Cardiac muscle cell (in vitro differentiated cells and primary cell): ENCODE measurements around the gene PIK3R6. TPM values are rescaled to one million over a fixed set of nuclear protein-coding genes. Genes with fewer than 3 reads are reported as not detected.

Experiments
- DNase-seq, 2 donors: peaks; one replicate each; pipeline versions ENCODE4 v3.0.0 to v3.0.0-alpha.2; 2010 to 2017; ENCODE audit warnings: low read depth in 1 of 2, low spot score in 1 of 2
- H3K27ac ChIP-seq: fragments of 200-600 bp; sonication (generic); 2 replicates; pipeline ENCODE4 v1.5.1; 2016
- H3K27me3 ChIP-seq: fragments of 200-600 bp; sonication (generic); 2 replicates; pipeline ENCODE4 v1.6.0; 2016; ENCODE audit warnings: control low read depth
- H3K36me3 ChIP-seq: fragments of 200-600 bp; sonication (generic); 2 replicates; pipeline ENCODE4 v1.5.1; 2016; ENCODE audit warnings: control low read depth
- H3K4me1 ChIP-seq: fragments of 200-600 bp; sonication (generic); 2 replicates; pipeline ENCODE4 v1.8.1; 2017; ENCODE audit warnings: low read depth, mild to moderate bottlenecking, mixed run types
- H3K4me3 ChIP-seq: fragments of 200-600 bp; sonication (generic); 2 replicates; pipeline ENCODE4 v1.5.1; 2016; ENCODE audit warnings: mild to moderate bottlenecking
- H3K9me3 ChIP-seq: fragments of 200-600 bp; sonication (generic); 2 replicates; pipeline ENCODE4 v1.5.1; 2017; ENCODE audit warnings: low read depth, mild to moderate bottlenecking, control low read depth
- polyA plus RNA-seq: library from polyadenylated mRNA; unstranded; fragments of >200 nt; fragmentation: Nextera tagmentation; extraction: Ambion mirVana; gene quantifications from 2 replicates; pipeline ENCODE4 v1.2.1, GENCODE V29; 2016
- total RNA-seq: library from RNA; depleted of rRNA; stranded (reverse); fragments of >200 nt; gene quantifications from 2 replicates; pipeline ENCODE4 v1.2.3, GENCODE V29; 2016
- TF ChIP-seq, protein P1 (sequence below): IDR thresholded peaks from 2 replicates; pipeline ENCODE4 v1.5.1; 2012; ENCODE audit warnings: low read depth, mild to moderate bottlenecking, low read length

The PIK3R6 gene
- total and polyA plus RNA-seq, 2 experiments from 2014 or later, result 0.48 TPM; not detected in 1

DNA sequence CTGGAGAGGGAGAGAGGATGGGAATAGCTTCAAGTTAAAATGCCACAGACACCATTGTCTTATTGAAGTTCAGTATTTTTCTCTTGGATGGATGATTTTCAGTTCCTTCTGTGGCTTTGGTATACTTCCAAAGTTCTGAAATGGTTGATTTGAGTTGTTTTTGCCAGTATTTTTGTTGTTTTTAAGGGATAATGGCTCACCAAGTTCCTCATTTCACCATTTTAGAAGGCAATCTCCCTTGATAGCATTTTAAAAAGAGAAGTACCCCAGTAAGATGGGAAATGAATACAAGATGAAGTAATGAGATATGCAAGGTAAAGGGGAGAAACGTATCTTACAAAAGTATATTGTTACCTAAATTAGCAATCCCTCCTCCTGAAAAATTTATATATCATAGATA lies 90.6 kb downstream of the PIK3R6 start:
- H3K27ac ChIP-seq, result no peak overlapping the region
- H3K4me3 ChIP-seq, result no peak overlapping the region
- H3K4me1 ChIP-seq, result no peaks in the 10 kb centered on the region
- no peaks in the 10 kb centered on the region for H3K9me3 ChIP-seq
- TF ChIP-seq, protein P1, sequence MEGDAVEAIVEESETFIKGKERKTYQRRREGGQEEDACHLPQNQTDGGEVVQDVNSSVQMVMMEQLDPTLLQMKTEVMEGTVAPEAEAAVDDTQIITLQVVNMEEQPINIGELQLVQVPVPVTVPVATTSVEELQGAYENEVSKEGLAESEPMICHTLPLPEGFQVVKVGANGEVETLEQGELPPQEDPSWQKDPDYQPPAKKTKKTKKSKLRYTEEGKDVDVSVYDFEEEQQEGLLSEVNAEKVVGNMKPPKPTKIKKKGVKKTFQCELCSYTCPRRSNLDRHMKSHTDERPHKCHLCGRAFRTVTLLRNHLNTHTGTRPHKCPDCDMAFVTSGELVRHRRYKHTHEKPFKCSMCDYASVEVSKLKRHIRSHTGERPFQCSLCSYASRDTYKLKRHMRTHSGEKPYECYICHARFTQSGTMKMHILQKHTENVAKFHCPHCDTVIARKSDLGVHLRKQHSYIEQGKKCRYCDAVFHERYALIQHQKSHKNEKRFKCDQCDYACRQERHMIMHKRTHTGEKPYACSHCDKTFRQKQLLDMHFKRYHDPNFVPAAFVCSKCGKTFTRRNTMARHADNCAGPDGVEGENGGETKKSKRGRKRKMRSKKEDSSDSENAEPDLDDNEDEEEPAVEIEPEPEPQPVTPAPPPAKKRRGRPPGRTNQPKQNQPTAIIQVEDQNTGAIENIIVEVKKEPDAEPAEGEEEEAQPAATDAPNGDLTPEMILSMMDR, result no peak
- DNase-seq, result no peak
- no peaks in the 10 kb centered on the region for H3K36me3 ChIP-seq
- no peaks in the 10 kb centered on the region for H3K27me3 ChIP-seq

DNA sequence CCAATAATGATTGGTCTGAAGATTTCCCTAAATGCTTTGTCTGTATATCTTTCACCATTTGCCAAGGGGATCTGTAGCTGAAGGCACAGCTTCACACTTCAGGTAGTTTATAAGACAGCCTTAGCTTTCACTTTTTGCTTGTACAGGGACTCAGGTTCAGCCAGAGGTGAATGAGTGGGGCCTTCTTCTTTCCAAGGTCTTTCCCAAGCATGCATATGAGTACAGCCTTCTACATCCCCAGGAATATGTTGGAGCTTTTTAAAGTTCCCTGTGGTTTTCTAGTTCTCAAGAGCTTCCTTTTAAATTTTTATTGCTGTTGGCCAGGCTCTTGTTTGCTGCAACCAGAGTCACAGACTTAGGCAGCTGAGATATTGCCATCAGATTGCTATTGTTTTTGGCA lies 91.2 kb downstream of the PIK3R6 start:
- no peak overlapping the region for H3K4me3 ChIP-seq
- H3K27me3 ChIP-seq, result no peaks in the 10 kb centered on the region
- no peaks in the 10 kb centered on the region for H3K9me3 ChIP-seq
- DNase-seq, result no peak
- H3K4me1 ChIP-seq, result no peaks in the 10 kb centered on the region
- no peaks in the 10 kb centered on the region for H3K36me3 ChIP-seq
- H3K27ac ChIP-seq, result no peak overlapping the region
- TF ChIP-seq, protein P1, result no peak

DNA sequence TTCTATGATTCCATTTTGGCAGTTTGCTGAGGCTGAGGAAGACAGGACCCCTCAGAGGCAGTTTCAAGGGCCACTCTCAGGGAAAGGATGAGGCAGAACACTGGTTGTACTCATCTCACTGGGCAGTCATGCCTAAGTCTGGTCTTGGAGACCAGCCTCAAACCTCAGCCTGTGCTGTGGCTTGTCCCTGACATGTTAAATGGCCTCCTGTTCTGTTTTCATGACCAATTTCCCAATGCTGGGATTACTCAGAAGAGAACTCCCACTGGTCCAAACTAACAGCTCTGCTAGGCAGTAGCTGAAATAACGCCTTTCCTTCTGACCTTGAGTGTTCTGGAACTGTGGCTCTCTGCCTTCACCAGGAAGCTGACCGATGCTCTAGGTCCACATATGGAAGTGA lies 100.7 kb downstream of the PIK3R6 start:
- Histone ChIP-seq H3K4me1 (no peaks in the 10 kb centered on the region), H3K27ac (no peak overlapping the region), H3K36me3 (no peaks in the 10 kb centered on the region), H3K27me3 (no peaks in the 10 kb centered on the region), H3K9me3 (no peaks in the 10 kb centered on the region), H3K4me3 (no peak overlapping the region)
- DNase-seq, result no peak
- TF ChIP-seq, protein P1, result no peak

DNA sequence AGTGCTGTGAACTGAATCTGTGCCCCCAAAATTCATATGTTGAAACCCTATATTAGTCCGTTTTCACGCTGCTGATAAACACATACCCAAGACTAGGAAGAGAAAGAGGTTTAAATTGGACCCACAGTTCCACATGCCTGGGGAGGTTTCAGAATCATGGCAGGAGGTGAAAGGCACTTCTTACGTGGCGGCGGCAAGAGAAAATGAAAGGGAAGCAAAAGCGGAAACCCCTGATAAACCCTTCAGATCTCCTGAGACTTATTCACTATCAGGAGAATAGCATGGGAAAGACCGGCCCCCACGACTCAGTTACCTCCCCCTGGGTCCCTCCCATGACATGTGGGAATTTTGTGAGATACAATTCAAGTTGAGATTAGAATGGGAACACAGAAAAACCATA lies 105.5 kb downstream of the PIK3R6 start:
- H3K4me1 ChIP-seq, result no peaks in the 10 kb centered on the region
- H3K4me3 ChIP-seq, result no peak overlapping the region
- H3K27me3 ChIP-seq, result no peaks in the 10 kb centered on the region
- H3K27ac ChIP-seq, result no peak overlapping the region
- H3K9me3 ChIP-seq, result no peaks in the 10 kb centered on the region
- no peak for DNase-seq
- TF ChIP-seq, protein P1, result no peak
- no peaks in the 10 kb centered on the region for H3K36me3 ChIP-seq

DNA sequence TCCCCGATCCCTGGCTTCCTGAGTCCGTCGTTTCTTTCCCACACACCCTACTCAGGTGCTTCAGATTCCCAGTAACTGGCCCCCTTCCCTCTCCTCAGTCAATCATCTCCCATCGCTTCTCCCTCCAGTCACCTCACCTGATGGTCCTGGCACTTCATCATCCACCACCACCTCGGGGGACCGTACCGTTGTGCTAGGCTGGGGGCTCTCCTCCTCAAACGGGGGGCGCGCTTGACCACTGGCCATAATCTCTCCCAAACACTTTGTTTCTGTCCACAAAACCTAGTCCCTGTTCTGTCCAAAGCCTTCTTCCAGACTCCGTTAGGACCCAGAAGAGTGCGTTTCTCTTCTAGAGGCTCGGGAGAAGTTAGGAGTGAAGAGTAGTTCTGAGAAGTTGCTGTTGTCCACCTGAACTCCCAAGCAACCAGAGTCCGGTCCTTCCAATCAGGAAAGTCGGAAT lies 109.3 kb downstream of the PIK3R6 start, which contains the start of gene SPDYE4:
Gene SPDYE4, minus strand, starts transcription at position 410 of the 460 bp plus-strand sequence. Its CDS starts 164 bp downstream, at position 246.
- no peak within 1 kb of the TSS for H3K4me3 ChIP-seq
- TF ChIP-seq, protein P1, result no peak
- no peak for DNase-seq

DNA sequence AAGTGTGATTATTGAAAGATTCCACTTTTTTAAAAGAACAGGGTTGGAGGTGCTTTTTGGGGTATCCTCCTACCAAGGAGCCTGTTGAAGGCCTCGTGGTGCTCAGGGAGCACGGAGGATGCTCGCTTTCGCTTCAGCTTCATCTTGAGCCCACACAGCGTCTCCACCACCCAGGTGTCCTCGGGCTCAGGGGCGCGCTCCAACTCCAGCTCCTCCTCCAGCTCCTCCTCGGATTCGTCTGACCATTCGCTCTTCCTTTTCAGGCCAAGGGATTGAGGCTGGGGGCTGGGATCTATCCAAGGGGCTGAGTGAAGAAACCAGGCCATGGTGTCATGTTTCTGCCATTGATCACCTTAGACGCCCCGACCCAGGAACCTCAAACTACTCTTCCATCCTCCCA lies 110.3 kb downstream of the PIK3R6 start:
- H3K36me3 ChIP-seq, result no peaks in the 10 kb centered on the region
- H3K27me3 ChIP-seq, result no peaks in the 10 kb centered on the region
- H3K4me3 ChIP-seq, result no peak overlapping the region
- no peaks in the 10 kb centered on the region for H3K4me1 ChIP-seq
- TF ChIP-seq, protein P1, result no peak
- H3K9me3 ChIP-seq, result no peaks in the 10 kb centered on the region
- no peak overlapping the region for H3K27ac ChIP-seq
- DNase-seq, result no peak

More for the DNA sequence above, 109.3 kb downstream of the PIK3R6 start, which contains the start of gene SPDYE4:
- H3K4me1 ChIP-seq, result no peaks in the 10 kb centered on the region
- H3K36me3 ChIP-seq, result no peaks in the 10 kb centered on the region
- H3K27ac ChIP-seq, result no peak within 1 kb of the TSS
- H3K27me3 ChIP-seq, result no peaks in the 10 kb centered on the region
- no peaks in the 10 kb centered on the region for H3K9me3 ChIP-seq
